Measurements from ENCODE around the gene PGAP2.

The PGAP2 gene

GRCh38 chr11:3796801-3797328 lies 11.5 kb upstream of the PGAP2 start:
- no peak for TF ChIP-seq ZFX (IDR thresholded peaks at IDR 0.05; ENCODE audit: borderline replicate concordance)
- no peak for TF ChIP-seq CTCF (IDR thresholded peaks at IDR 0.05)
- peak overlapping the region; percentile 90 for H3K27ac ChIP-seq

GRCh38 chr11:3797329-3798090 lies 10.8 kb upstream of the PGAP2 start, which contains the start of gene NUP98:
TSS of gene NUP98 (minus strand) at chr11:3797554. CDS start at chr11:3782117, 15,437 bp downstream.
- peak within 1 kb of the TSS; percentile 90 for H3K27ac ChIP-seq
- TF ChIP-seq ZFX (IDR thresholded peaks at IDR 0.05; ENCODE audit: borderline replicate concordance) (no peak), CTCF (IDR thresholded peaks at IDR 0.05) (no peak; the same call in 1 of the 2 replicates)

GRCh38 chr11:3799143-3799542 lies 9.2 kb upstream of the PGAP2 start:
- H3K27ac ChIP-seq: peak overlapping the region; percentile 90
- no peak for TF ChIP-seq CTCF (IDR thresholded peaks at IDR 0.05)
- no peak for TF ChIP-seq ZFX (IDR thresholded peaks at IDR 0.05; ENCODE audit: borderline replicate concordance)

- TF ChIP-seq ZFX (IDR thresholded peaks at IDR 0.05; ENCODE audit: borderline replicate concordance) (no peak), CTCF (IDR thresholded peaks at IDR 0.05) (no peak)
- H3K27ac ChIP-seq: no peak overlapping the region
These were observed 8.5 kb upstream of the PGAP2 start for GRCh38 chr11:3799873-3800272.

GRCh38 chr11:3802011-3802790 lies 6.2 kb upstream of the PGAP2 start:
- no peak overlapping the region for H3K27ac ChIP-seq
- TF ChIP-seq ZFX (IDR thresholded peaks at IDR 0.05; ENCODE audit: borderline replicate concordance): no peak
- no peak for TF ChIP-seq CTCF (IDR thresholded peaks at IDR 0.05)

GRCh38 chr11:3803726-3804495 lies 4.4 kb upstream of the PGAP2 start:
- no peak overlapping the region for H3K27ac ChIP-seq
- TF ChIP-seq CTCF (IDR thresholded peaks at IDR 0.05) (no peak), ZFX (IDR thresholded peaks at IDR 0.05; ENCODE audit: borderline replicate concordance) (no peak)

Data from 22Rv1 (cell line).